HFFc6 (cell line): ENCODE results near the gene ESRRB. TPM values are rescaled to one million over a fixed set of nuclear protein-coding genes. Genes with fewer than 3 reads are reported as not detected.

ENCODE experiments used
- DNase-seq: peaks from one replicate; pipeline ENCODE4 v3.0.0-alpha.2; 2018
- H3K27ac Mint-ChIP-seq: 2 replicates; pipeline ENCODE4 v1.8.0; 2020; ENCODE audit warnings: mild to moderate bottlenecking, mixed read lengths
- H3K27me3 Mint-ChIP-seq: 2 replicates; pipeline ENCODE4 v1.8.0; 2021; ENCODE audit warnings: mild to moderate bottlenecking, moderate library complexity, mixed read lengths; ENCODE audit not compliant: insufficient read depth
- H3K36me3 Mint-ChIP-seq: 2 replicates; pipeline ENCODE4 v1.8.0; 2021; ENCODE audit warnings: low read depth, mixed read lengths
- H3K4me1 Mint-ChIP-seq: 2 replicates; pipeline ENCODE4 v1.8.0; 2020; ENCODE audit warnings: low read depth, mixed read lengths
- H3K4me3 Mint-ChIP-seq: 2 replicates; pipeline ENCODE4 v1.8.0; 2020; ENCODE audit warnings: mild to moderate bottlenecking, moderate library complexity, mixed read lengths
- H3K9me3 Mint-ChIP-seq: 2 replicates; pipeline ENCODE4 v1.8.0; 2020; ENCODE audit warnings: mild to moderate bottlenecking, mixed read lengths
- total RNA-seq, 6 experiments: library from RNA; stranded (reverse); fragmentation: NEBNext Ultra II Directional; extraction: Animal tissue kit (Norgen Biotek cat#: 25700); gene quantifications; 2 replicates in 1 of 6; 3 replicates in 5 of 6; pipeline ENCODE4 v1.2.3, GENCODE V29; 2021
- TF ChIP-seq, protein P1 (sequence below): fragments of 200-600 bp; sonication (generic); IDR thresholded peaks from 2 replicates; pipeline ENCODE4 v1.5.0; 2021; ENCODE audit warnings: antibody characterized with exemption, mild to moderate bottlenecking

ESRRB gene
- total RNA-seq, 6 experiments from 2014 or later, result not detected

DNA sequence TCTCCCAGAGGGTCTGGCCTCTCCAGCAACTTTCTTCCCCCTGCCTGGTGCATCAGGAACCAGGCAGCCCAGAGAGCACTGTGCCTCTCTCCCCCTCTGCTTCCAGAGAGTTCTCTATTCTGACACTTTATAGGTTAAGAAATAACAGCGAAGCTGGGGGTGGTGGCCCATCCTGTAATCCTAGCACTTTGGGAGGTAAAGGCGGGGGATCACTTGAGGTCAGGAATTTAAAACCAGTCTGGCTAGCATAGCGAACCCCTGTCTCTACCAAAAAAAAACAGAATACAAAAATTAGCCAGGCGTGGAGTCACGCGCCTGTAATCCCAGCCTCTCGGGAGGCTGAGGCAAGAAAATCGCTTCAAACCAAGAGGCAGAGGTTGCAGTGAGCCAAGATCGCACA lies 58.3 kb downstream of the ESRRB start:
- Mint-ChIP-seq H3K4me1 (no peaks in the 10 kb centered on the region), H3K27ac (no peak overlapping the region), H3K9me3 (no peaks in the 10 kb centered on the region), H3K36me3 (no peaks in the 10 kb centered on the region), H3K27me3 (peaks cover 30% of the 10 kb centered on the region), H3K4me3 (no peak overlapping the region)
- TF ChIP-seq, protein P1, sequence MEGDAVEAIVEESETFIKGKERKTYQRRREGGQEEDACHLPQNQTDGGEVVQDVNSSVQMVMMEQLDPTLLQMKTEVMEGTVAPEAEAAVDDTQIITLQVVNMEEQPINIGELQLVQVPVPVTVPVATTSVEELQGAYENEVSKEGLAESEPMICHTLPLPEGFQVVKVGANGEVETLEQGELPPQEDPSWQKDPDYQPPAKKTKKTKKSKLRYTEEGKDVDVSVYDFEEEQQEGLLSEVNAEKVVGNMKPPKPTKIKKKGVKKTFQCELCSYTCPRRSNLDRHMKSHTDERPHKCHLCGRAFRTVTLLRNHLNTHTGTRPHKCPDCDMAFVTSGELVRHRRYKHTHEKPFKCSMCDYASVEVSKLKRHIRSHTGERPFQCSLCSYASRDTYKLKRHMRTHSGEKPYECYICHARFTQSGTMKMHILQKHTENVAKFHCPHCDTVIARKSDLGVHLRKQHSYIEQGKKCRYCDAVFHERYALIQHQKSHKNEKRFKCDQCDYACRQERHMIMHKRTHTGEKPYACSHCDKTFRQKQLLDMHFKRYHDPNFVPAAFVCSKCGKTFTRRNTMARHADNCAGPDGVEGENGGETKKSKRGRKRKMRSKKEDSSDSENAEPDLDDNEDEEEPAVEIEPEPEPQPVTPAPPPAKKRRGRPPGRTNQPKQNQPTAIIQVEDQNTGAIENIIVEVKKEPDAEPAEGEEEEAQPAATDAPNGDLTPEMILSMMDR, result no peak
- no peak for DNase-seq

DNA sequence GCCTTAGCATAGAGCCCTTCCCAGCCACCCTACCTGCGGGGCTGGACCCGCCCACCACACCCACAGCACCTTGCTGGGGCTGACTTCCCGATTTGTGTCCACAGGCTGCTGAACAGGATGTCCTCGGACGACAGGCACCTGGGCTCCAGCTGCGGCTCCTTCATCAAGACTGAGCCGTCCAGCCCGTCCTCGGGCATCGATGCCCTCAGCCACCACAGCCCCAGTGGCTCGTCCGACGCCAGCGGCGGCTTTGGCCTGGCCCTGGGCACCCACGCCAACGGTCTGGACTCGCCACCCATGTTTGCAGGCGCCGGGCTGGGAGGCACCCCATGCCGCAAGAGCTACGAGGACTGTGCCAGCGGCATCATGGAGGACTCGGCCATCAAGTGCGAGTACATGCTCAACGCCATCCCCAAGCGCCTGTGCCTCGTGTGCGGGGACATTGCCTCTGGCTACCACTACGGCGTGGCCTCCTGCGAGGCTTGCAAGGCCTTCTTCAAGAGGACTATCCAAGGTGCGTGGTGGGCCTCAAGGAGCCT lies 63.4 kb downstream of the ESRRB start:
- TF ChIP-seq, protein P1, result no peak
- Mint-ChIP-seq H3K9me3 (no peaks in the 10 kb centered on the region), H3K27me3 (peaks cover 28% of the 10 kb centered on the region), H3K4me3 (no peak overlapping the region), H3K4me1 (no peaks in the 10 kb centered on the region), H3K36me3 (no peaks in the 10 kb centered on the region; the same call in 1 of the 2 replicates), H3K27ac (no peak overlapping the region)
- no peak for DNase-seq

DNA sequence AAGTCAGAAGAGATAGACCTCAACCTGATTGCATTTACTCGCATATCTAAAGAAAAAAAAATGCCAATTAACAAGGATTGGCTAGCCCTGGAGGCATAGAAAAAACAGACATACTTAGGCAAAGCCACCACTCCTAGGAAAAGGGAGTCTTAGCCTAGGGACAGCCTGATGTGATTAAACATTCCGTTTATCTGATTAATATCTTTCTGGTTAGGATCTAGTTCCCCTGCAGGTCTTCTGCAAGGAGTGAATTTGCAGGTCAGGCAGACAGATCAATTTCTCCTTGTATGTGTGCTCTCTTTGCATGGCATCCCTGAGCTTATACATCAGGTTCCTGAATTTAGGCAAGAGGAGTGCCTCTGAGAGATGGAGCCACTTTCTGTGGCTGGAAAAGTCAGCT lies 70.5 kb downstream of the ESRRB start:
- Mint-ChIP-seq H3K27ac (no peak overlapping the region), H3K9me3 (no peaks in the 10 kb centered on the region), H3K4me3 (no peak overlapping the region), H3K36me3 (no peaks in the 10 kb centered on the region), H3K27me3 (peaks cover 22% of the 10 kb centered on the region), H3K4me1 (no peaks in the 10 kb centered on the region)
- TF ChIP-seq, protein P1, result no peak
- DNase-seq, result no peak

DNA sequence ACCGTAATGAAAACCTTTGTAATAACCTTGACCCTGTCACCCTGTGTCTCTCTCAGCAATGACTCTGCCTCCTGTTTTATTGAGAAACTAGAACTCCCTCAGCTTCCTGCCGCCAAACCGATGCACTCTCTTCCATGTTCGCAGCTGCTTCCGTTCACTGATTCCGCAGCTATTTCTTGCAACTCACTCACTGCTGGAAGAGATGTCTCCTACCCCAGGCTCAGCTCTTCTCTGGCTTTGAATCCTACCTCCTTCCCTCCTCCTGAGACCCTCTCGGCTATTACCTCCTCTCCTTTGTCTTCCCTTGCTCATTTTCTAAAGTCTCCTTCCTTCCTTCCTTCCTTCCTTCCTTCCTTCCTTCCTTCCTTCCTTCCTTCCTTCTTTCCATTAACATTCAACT lies 71.0 kb downstream of the ESRRB start:
- H3K27me3 Mint-ChIP-seq, result peaks cover 21% of the 10 kb centered on the region
- TF ChIP-seq, protein P1, result no peak

DNA sequence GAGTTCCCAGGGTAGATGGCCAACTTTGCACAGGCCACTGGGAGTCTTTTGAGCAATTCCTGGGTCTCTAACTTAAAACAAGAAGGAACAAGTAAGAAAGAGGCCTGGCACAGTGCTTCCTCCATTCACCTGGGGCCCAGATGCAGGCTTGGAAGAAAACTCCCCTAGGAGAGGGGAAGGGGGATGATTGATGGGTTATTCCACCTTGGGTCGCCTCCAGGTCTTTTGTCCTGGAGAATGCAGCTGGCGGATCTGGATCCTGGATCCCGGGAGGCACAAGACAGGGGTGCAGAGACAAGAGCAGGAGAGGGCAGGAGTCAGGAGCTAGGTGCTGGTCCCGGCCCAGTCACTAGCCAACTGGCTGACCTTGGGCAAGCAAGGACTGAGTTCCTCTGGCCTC lies 74.5 kb downstream of the ESRRB start:
- DNase-seq, result no peak
- Mint-ChIP-seq H3K27ac (no peak overlapping the region), H3K27me3 (peaks cover 23% of the 10 kb centered on the region), H3K9me3 (no peaks in the 10 kb centered on the region), H3K36me3 (no peaks in the 10 kb centered on the region), H3K4me3 (no peak overlapping the region), H3K4me1 (no peaks in the 10 kb centered on the region)
- TF ChIP-seq, protein P1, result no peak

More for the DNA sequence above, 71.0 kb downstream of the ESRRB start:
- H3K36me3 Mint-ChIP-seq, result no peaks in the 10 kb centered on the region
- no peak overlapping the region for H3K27ac Mint-ChIP-seq
- no peak for DNase-seq
- H3K9me3 Mint-ChIP-seq, result no peaks in the 10 kb centered on the region
- no peaks in the 10 kb centered on the region for H3K4me1 Mint-ChIP-seq
- H3K4me3 Mint-ChIP-seq, result no peak overlapping the region

DNA sequence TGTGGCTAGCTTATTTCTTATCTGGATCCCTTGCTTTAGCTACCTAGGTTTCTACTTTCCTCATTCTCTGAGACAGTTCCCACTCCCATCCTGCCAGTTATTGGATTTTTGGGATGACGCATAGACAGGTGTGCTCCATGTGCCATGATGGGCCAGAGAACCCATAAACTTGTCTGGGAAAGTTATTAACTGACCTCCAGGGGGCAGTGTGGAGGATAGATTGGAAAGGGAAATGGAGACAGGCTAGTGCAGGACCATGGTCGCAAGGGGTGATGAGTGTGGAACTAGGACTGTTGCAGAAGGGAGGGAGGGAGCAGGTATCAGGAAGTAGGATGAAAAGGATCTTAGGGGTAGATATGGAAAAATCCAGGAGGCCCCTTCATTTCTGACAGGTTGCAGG lies 80.3 kb downstream of the ESRRB start:
- no peaks in the 10 kb centered on the region for H3K4me1 Mint-ChIP-seq

More for the DNA sequence above, 80.3 kb downstream of the ESRRB start:
- Mint-ChIP-seq H3K27me3 (peaks cover 32% of the 10 kb centered on the region), H3K4me3 (no peak overlapping the region), H3K27ac (no peak overlapping the region), H3K36me3 (no peaks in the 10 kb centered on the region), H3K9me3 (no peaks in the 10 kb centered on the region)
- TF ChIP-seq, protein P1, result peak; percentile 76
- peak; percentile 4 for DNase-seq
